ENCODE results near the gene HDAC2.
A peak's percentile ranks its signal among the peaks of the same experiment; 100 is the strongest.
"Not testable (repeated sequence)": the region's sequence is repeated elsewhere in the genome, so short reads cannot be mapped to it uniquely, and the experiment has no call there.

HDAC2 gene

GRCh38 chr6:113969888-113970804, 802 bp downstream of the HDAC2 start:
- DNase-seq, result peak; percentile 7

- no peak for DNase-seq
Observed at GRCh38 chr6:113968472-113968871, 2.5 kb downstream of the HDAC2 start.

GRCh38 chr6:113967777-113968176, 3.2 kb downstream of the HDAC2 start:
- no peak for DNase-seq

- no peak for DNase-seq
Observed at GRCh38 chr6:113960795-113961194, 10.2 kb downstream of the HDAC2 start.

GRCh38 chr6:113959235-113959634, 11.7 kb downstream of the HDAC2 start:
- DNase-seq, result no peak

GRCh38 chr6:113954653-113955052, 16.3 kb downstream of the HDAC2 start:
- no peak for DNase-seq

- DNase-seq, result no peak
Observed at GRCh38 chr6:113953346-113953745, 17.6 kb downstream of the HDAC2 start.

- DNase-seq, result no peak
Observed at GRCh38 chr6:113949499-113949898, 21.4 kb downstream of the HDAC2 start.

- DNase-seq, result no peak
Observed at GRCh38 chr6:113944701-113945100, 26.2 kb downstream of the HDAC2 start.

GRCh38 chr6:113939825-113940224, 31.1 kb downstream of the HDAC2 start:
- no peak for DNase-seq

- peak; percentile 4 for DNase-seq
Observed at GRCh38 chr6:113936093-113936934, 34.6 kb downstream of the HDAC2 start.

GRCh38 chr6:113934101-113934500, 36.8 kb downstream of the HDAC2 start:
- no peak for DNase-seq

GRCh38 chr6:113931907-113932306, 39.0 kb downstream of the HDAC2 start:
- not testable (repeated sequence) for DNase-seq

GRCh38 chr6:113930183-113930582, 40.8 kb downstream of the HDAC2 start:
- DNase-seq, result no peak

GRCh38 chr6:113927001-113927400, 43.9 kb downstream of the HDAC2 start:
- DNase-seq, result no peak

- no peak for DNase-seq
Observed at GRCh38 chr6:113925378-113925777, 45.6 kb downstream of the HDAC2 start.

GRCh38 chr6:113924312-113924723, 46.6 kb downstream of the HDAC2 start:
- DNase-seq, result no peak

GRCh38 chr6:113923526-113923925, 47.4 kb downstream of the HDAC2 start:
- DNase-seq, result no peak

GRCh38 chr6:113921299-113921904, 49.5 kb downstream of the HDAC2 start:
- no peak for DNase-seq

GRCh38 chr6:113920663-113921267, 50.2 kb downstream of the HDAC2 start:
- DNase-seq, result no peak

GRCh38 chr6:113910285-113910684, 60.7 kb downstream of the HDAC2 start:
- DNase-seq, result not testable (repeated sequence)

- peak; percentile 49 for DNase-seq
Observed at GRCh38 chr6:113909224-113909856, 61.6 kb downstream of the HDAC2 start.
